GM13977 (cell line): ENCODE measurements around the gene CMSS1.

Experiments
- DNase-seq: peaks from one replicate; pipeline ENCODE4 v3.0.0; 2012; ENCODE audit warnings: low spot score
- CTCF ChIP-seq: IDR thresholded peaks from 2 replicates; pipeline ENCODE4 v1.5.1; 2012; ENCODE audit warnings: mild to moderate bottlenecking, control low read depth; ENCODE audit not compliant: insufficient read depth; ENCODE audit errors: extremely low read depth, missing control alignments
- in situ Hi-C: fragments of 300-500 bp; cut with MboI; formaldehyde crosslinking; loops from one replicate; pipeline ENCODE4 v1.12.0; 2022; ENCODE audit warnings: low sequenced_read_pairs, low pct_unique_long_range_greater_than_20kb, mixed read lengths, inconsistent platforms; ENCODE audit not compliant: unreplicated experiment

The CMSS1 gene

GRCh38 chr3:99868311-99868646 lies 50.6 kb downstream of the CMSS1 start:
- no peak for DNase-seq
- in situ Hi-C loops = no loop called here

GRCh38 chr3:99869621-99870020 lies 52.0 kb downstream of the CMSS1 start:
- no peak for DNase-seq
- in situ Hi-C loops = no loop called here
- no peak for TF ChIP-seq CTCF

More at GRCh38 chr3:99868311-99868646, 50.6 kb downstream of the CMSS1 start:
- no peak for TF ChIP-seq CTCF

GRCh38 chr3:99870712-99871111 lies 53.0 kb downstream of the CMSS1 start:
- TF ChIP-seq CTCF = no peak
- in situ Hi-C loops = no loop called here
- DNase-seq = no peak

GRCh38 chr3:99871231-99872045 lies 53.8 kb downstream of the CMSS1 start:
- TF ChIP-seq CTCF = no peak
- in situ Hi-C loops = no loop called here
- DNase-seq = no peak

- in situ Hi-C loops = no loop called here
- peak; percentile 69 for DNase-seq
- TF ChIP-seq CTCF = no peak
Measured at GRCh38 chr3:99872923-99873254, 55.2 kb downstream of the CMSS1 start.

- no peak for DNase-seq
- in situ Hi-C loops = no loop called here
- TF ChIP-seq CTCF = no peak
Measured at GRCh38 chr3:99873269-99874102, 55.8 kb downstream of the CMSS1 start.
